Mucosa of rectum (tissue), 2 donors: ENCODE results near the gene ZDBF2.

Experiments
- H3K27ac ChIP-seq, 2 donors: one replicate each; pipeline ENCODE4 v1.7.0; 2013; ENCODE audit warnings: inconsistent platforms in 2 of 2, low read depth in 2 of 2, low read length in 2 of 2
- H3K27me3 ChIP-seq, 2 donors: one replicate each; pipeline ENCODE4 v1.7.0; 2013; ENCODE audit warnings: low read length in 2 of 2; ENCODE audit not compliant: control insufficient read depth in 2 of 2, insufficient read depth in 2 of 2
- H3K36me3 ChIP-seq, 2 donors: one replicate each; pipeline ENCODE4 v1.7.0; 2013; ENCODE audit warnings: low read length in 2 of 2; ENCODE audit not compliant: control insufficient read depth in 2 of 2, insufficient read depth in 2 of 2
- H3K4me1 ChIP-seq, 2 donors: one replicate each; pipeline ENCODE4 v1.7.0; 2013; ENCODE audit warnings: low read length in 2 of 2, mild to moderate bottlenecking in 1 of 2; ENCODE audit not compliant: control insufficient read depth in 2 of 2, insufficient read depth in 2 of 2
- H3K4me3 ChIP-seq, 2 donors: one replicate each; pipeline ENCODE4 v1.7.0; 2013; ENCODE audit warnings: low read length in 2 of 2
- H3K9ac ChIP-seq, 2 donors: one replicate each; pipeline ENCODE4 v1.7.0; 2013; ENCODE audit warnings: low read length in 2 of 2, low read depth in 1 of 2, mild to moderate bottlenecking in 1 of 2
- H3K9me3 ChIP-seq, 2 donors: one replicate each; pipeline ENCODE4 v1.7.0; 2013; ENCODE audit warnings: low read length in 2 of 2; ENCODE audit not compliant: control insufficient read depth in 2 of 2
- donor health status: healthy.
- donor health status: Normal muscosa, but diverticular disease.

The ZDBF2 gene

GRCh38 chr2:206323033-206323432 lies 48.6 kb downstream of the ZDBF2 start:
- H3K9ac ChIP-seq = no peak overlapping the region
- H3K4me3 ChIP-seq = no peak overlapping the region
- H3K36me3 ChIP-seq = no peaks in the 10 kb centered on the region
- no peaks in the 10 kb centered on the region for H3K27me3 ChIP-seq
- H3K9me3 ChIP-seq = no peaks in the 10 kb centered on the region
- no peaks in the 10 kb centered on the region for H3K4me1 ChIP-seq
- H3K27ac ChIP-seq = no peak overlapping the region

- Histone ChIP-seq H3K27me3 (no peaks in the 10 kb centered on the region), H3K9me3 (no peaks in the 10 kb centered on the region), H3K27ac (no peak overlapping the region), H3K36me3 (no peaks in the 10 kb centered on the region), H3K9ac (no peak overlapping the region), H3K4me1 (no peaks in the 10 kb centered on the region), H3K4me3 (no peak overlapping the region)
These were observed 49.0 kb downstream of the ZDBF2 start for GRCh38 chr2:206323486-206323885.

DNA sequence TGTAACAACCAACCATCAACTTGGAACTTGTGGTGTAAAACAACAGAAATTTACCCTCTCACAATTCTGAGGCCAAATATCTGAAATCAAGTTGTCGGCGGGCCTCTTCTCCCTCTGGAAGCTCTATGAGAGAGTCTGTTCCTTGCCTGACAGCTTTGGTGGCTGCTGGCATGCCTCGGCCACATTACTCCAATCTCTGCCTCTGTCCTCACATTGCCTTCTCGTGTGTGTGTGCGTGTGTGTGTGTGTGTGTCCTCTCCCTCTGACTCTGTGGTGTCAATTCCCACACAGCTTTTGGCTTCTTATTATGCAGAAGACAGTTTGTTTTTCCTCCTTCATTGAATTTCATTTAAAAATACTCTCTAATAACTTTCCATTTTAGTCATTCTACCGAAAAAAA lies 50.4 kb downstream of the ZDBF2 start:
- Histone ChIP-seq H3K9me3 (no peaks in the 10 kb centered on the region), H3K9ac (no peak overlapping the region), H3K27ac (no peak overlapping the region), H3K4me3 (no peak overlapping the region), H3K4me1 (no peaks in the 10 kb centered on the region), H3K27me3 (no peaks in the 10 kb centered on the region), H3K36me3 (no peaks in the 10 kb centered on the region)

- Histone ChIP-seq H3K9ac (no peak overlapping the region), H3K9me3 (no peaks in the 10 kb centered on the region), H3K4me3 (no peak overlapping the region), H3K36me3 (no peaks in the 10 kb centered on the region), H3K27me3 (no peaks in the 10 kb centered on the region), H3K4me1 (no peaks in the 10 kb centered on the region), H3K27ac (no peak overlapping the region)
These were observed 54.5 kb downstream of the ZDBF2 start for GRCh38 chr2:206328974-206329373.

GRCh38 chr2:206336861-206337260 lies 62.4 kb downstream of the ZDBF2 start:
- Histone ChIP-seq H3K4me1 (no peaks in the 10 kb centered on the region), H3K4me3 (no peak overlapping the region), H3K27ac (no peak overlapping the region), H3K36me3 (no peaks in the 10 kb centered on the region), H3K9ac (no peak overlapping the region), H3K27me3 (no peaks in the 10 kb centered on the region), H3K9me3 (no peaks in the 10 kb centered on the region)

DNA sequence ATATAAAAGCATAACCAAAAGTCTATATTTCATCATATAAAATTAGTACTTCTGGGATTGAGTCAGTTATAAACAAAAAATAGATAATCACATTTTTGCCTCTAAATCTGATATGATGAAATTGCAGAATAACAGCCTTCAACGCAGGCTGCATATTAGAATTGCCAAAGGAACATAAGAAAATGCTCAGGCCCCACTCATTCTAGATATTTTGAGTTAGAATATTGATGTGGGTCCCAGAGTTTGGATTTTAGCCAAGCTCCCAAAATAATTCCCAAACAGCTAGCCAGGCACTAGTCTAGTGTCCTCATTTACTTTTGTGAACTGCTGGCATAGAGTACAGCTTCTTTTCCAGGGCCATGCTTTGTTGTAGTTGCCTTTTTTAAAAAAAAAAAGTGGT lies 63.5 kb downstream of the ZDBF2 start:
- Histone ChIP-seq H3K9ac (no peak overlapping the region), H3K4me3 (no peak overlapping the region), H3K27me3 (no peaks in the 10 kb centered on the region), H3K9me3 (no peaks in the 10 kb centered on the region), H3K27ac (no peak overlapping the region), H3K4me1 (no peaks in the 10 kb centered on the region), H3K36me3 (no peaks in the 10 kb centered on the region)

GRCh38 chr2:206341396-206341795 lies 66.9 kb downstream of the ZDBF2 start:
- H3K4me3 ChIP-seq = no peak overlapping the region
- H3K9ac ChIP-seq = no peak overlapping the region
- H3K9me3 ChIP-seq = no peaks in the 10 kb centered on the region
- no peaks in the 10 kb centered on the region for H3K4me1 ChIP-seq
- H3K27ac ChIP-seq = no peak overlapping the region
- H3K36me3 ChIP-seq = no peaks in the 10 kb centered on the region
- H3K27me3 ChIP-seq = no peaks in the 10 kb centered on the region

DNA sequence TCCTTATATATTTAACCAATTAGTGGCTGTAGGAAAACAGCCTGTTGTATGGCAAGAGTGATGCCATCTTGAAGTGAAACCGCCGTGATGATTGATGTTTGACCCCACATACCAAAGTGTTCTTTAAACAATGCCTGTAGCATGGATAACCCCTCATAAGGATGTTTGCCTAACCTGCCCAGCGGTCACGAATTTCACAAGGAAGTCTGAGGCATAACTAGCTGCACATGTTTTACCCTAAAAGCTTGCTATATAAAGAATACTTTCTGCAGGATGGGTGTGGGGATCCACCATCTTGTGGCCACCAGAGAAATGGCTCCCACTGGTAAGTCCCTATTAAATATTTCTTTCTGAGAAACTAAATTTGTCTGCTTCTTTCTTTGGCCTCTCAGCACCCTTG lies 68.7 kb downstream of the ZDBF2 start:
- H3K4me3 ChIP-seq = no peak overlapping the region
- H3K9ac ChIP-seq = no peak overlapping the region
- H3K27ac ChIP-seq = no peak overlapping the region
- no peaks in the 10 kb centered on the region for H3K36me3 ChIP-seq
- H3K4me1 ChIP-seq = no peaks in the 10 kb centered on the region
- no peaks in the 10 kb centered on the region for H3K27me3 ChIP-seq
- H3K9me3 ChIP-seq = no peaks in the 10 kb centered on the region

DNA sequence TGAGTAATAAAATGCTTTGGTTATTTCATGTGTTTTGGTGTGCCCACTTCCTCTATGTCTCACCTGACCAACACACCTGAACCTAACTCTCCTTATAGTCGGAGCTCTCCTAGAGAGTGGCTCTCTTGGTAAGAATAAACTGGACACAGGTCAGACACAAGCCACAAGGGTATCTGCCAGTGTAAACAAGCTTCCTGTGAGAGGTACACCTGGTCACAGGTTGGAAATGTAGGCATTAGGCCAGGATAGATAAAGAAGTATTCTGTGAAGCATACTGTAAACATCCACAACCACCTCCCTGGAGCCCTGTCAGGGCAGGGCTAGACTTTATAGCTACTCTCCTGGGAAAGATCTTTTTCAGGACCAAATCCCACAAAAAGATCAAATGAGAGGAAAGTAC lies 69.4 kb downstream of the ZDBF2 start:
- Histone ChIP-seq H3K27ac (no peak overlapping the region), H3K4me3 (no peak overlapping the region), H3K9me3 (no peaks in the 10 kb centered on the region), H3K9ac (no peak overlapping the region), H3K27me3 (no peaks in the 10 kb centered on the region), H3K36me3 (no peaks in the 10 kb centered on the region), H3K4me1 (no peaks in the 10 kb centered on the region)

GRCh38 chr2:206345606-206346005 lies 71.1 kb downstream of the ZDBF2 start:
- no peak overlapping the region for H3K27ac ChIP-seq
- no peaks in the 10 kb centered on the region for H3K27me3 ChIP-seq
- no peaks in the 10 kb centered on the region for H3K9me3 ChIP-seq
- no peak overlapping the region for H3K9ac ChIP-seq
- H3K4me1 ChIP-seq = no peaks in the 10 kb centered on the region
- no peak overlapping the region for H3K4me3 ChIP-seq
- no peaks in the 10 kb centered on the region for H3K36me3 ChIP-seq

DNA sequence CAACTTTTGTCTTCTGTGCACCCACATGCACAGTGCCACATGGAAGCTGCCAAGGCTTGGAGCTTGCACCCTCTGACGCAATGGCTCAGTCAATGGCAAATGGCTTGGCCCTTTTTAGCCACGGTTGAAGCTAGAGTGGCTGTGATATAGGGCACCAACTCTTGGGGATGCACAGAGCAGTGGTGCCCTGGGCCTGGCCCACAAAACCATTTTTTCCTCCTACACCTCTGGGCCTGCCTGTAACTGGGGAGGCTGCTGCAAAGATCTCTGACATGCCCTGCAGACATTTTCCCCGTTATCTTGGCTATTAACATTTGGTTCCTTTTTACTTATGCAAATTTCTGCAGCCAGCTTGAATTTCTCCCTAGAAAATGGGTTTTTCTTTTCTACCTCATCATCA lies 74.9 kb downstream of the ZDBF2 start:
- Histone ChIP-seq H3K9me3 (no peaks in the 10 kb centered on the region), H3K36me3 (no peaks in the 10 kb centered on the region), H3K27me3 (no peaks in the 10 kb centered on the region), H3K4me3 (no peak overlapping the region), H3K9ac (no peak overlapping the region), H3K4me1 (no peaks in the 10 kb centered on the region), H3K27ac (no peak overlapping the region)
